T-helper 2 cell treated with Interferon-gamma antibody and Interleukin-4, amounts not matched to agents 100 ng/mL and 5 ng/mL, for 36 hours (primary cell): Measurements from ENCODE around the gene PLA2G4D. TPM values are rescaled to one million over a fixed set of nuclear protein-coding genes. Genes with fewer than 3 reads are reported as not detected.

Source experiments
- intact Hi-C: fragments of 100-400 bp; cut with micrococcal nuclease; formaldehyde crosslinking; loops from one replicate; pipeline ENCODE4 v1.15.1; 2023
- total RNA-seq: library from RNA; stranded (reverse); gene quantifications from 2 replicates; pipeline ENCODE4 v1.2.3, GENCODE V29; 2022

Gene PLA2G4D, protein sequence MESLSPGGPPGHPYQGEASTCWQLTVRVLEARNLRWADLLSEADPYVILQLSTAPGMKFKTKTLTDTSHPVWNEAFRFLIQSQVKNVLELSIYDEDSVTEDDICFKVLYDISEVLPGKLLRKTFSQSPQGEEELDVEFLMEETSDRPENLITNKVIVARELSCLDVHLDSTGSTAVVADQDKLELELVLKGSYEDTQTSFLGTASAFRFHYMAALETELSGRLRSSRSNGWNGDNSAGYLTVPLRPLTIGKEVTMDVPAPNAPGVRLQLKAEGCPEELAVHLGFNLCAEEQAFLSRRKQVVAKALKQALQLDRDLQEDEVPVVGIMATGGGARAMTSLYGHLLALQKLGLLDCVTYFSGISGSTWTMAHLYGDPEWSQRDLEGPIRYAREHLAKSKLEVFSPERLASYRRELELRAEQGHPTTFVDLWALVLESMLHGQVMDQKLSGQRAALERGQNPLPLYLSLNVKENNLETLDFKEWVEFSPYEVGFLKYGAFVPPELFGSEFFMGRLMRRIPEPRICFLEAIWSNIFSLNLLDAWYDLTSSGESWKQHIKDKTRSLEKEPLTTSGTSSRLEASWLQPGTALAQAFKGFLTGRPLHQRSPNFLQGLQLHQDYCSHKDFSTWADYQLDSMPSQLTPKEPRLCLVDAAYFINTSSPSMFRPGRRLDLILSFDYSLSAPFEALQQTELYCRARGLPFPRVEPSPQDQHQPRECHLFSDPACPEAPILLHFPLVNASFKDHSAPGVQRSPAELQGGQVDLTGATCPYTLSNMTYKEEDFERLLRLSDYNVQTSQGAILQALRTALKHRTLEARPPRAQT
- total RNA-seq = not detected in 2 replicates

- intact Hi-C loops = no loop called here
Measured at GRCh38 chr15:42094512-42094963, at the start of gene PLA2G4D. TSS of gene PLA2G4D (minus strand) at chr15:42094562. CDS start at chr15:42094459, 103 bp downstream.

GRCh38 chr15:42143356-42143755 is 49.0 kb upstream of the PLA2G4D start:
- intact Hi-C loops = no loop called here

- intact Hi-C loops = no loop called here
Measured at GRCh38 chr15:42141795-42142667, 47.7 kb upstream of the PLA2G4D start.

GRCh38 chr15:42141246-42141645 is 46.9 kb upstream of the PLA2G4D start:
- intact Hi-C loops = no loop called here

DNA sequence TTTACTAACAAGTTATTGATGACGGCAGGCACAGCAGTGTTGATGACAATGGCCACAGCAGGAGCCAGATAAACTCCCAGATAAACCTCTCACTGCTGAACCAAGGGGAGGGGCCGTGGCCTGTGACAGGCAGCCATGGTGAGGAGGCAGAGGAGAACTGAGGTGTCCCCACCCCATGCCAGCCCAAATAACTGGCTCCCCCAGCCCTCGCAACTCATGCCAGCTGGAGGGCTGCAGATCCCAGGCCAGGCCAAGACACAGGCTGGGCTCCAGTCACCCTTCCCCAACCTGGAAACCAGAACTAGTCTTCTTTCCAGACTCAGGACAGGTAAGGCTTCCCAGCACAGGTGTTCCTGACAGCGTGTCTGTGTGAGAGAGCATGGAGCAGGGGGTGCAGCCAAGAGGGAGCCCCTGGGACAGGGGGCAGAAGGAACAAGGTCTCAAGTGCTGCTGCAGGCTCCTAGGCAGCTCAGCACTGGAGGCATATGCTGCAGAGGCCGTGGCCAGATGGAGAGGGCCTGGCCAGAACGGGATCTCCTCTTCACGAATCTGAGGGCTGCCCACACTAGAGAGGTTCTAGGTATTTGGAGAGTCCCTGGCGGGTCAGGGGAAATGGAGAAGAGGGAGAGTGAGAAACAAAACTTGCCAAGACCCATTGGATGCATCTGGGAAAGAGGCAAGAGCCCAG is 46.2 kb upstream of the PLA2G4D start:
- intact Hi-C loops = no loop called here

GRCh38 chr15:42139596-42139995 is 45.2 kb upstream of the PLA2G4D start:
- intact Hi-C loops = no loop called here

GRCh38 chr15:42138968-42139386 is 44.6 kb upstream of the PLA2G4D start:
- intact Hi-C loops = no loop called here

DNA sequence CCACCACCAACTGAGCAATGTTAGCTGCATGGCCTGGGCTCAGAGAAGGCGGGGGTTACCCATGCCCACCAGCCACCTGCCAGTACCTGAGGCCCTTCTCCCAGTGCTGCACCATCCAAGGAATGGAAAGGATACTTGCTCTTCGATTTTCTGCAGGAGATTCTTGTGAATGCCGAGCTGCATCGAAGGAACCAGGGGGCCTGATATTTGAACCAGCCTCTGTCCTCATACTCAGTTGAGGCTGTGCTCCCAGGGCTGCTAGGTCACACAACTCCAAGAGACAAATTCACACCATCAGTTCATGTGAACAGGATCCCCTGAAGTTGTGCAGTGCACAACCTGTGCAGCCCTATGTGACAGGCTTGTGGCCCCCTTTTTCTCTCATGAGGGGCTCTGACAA is 44.0 kb upstream of the PLA2G4D start:
- intact Hi-C loops = no loop called here

GRCh38 chr15:42137461-42138261 is 43.3 kb upstream of the PLA2G4D start:
- intact Hi-C loops = no loop called here

DNA sequence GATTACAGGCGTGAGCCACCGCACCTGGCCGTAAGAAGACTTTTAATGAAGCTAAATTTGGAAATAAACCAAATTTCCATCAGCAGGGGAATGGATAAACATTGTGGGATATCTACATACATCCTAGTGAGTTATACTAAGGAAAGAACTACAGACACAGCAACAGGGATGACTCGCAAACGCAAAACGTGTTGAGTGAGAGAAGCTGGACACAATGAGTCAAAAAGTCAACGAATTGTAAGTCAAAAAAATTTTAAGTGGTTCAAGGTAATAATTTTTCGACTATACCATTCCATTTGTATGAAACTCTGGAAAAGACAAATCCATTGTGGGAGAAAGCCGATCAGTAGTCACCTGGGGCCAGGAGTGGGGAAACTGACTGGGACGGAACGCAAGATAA is 42.2 kb upstream of the PLA2G4D start:
- intact Hi-C loops = no loop called here

GRCh38 chr15:42135351-42135750 is 41.0 kb upstream of the PLA2G4D start:
- intact Hi-C loops = loop anchor here (2.0 kb wide), 1 partner anchor 147 kb away; no protein-coding TSS in a partner anchor

DNA sequence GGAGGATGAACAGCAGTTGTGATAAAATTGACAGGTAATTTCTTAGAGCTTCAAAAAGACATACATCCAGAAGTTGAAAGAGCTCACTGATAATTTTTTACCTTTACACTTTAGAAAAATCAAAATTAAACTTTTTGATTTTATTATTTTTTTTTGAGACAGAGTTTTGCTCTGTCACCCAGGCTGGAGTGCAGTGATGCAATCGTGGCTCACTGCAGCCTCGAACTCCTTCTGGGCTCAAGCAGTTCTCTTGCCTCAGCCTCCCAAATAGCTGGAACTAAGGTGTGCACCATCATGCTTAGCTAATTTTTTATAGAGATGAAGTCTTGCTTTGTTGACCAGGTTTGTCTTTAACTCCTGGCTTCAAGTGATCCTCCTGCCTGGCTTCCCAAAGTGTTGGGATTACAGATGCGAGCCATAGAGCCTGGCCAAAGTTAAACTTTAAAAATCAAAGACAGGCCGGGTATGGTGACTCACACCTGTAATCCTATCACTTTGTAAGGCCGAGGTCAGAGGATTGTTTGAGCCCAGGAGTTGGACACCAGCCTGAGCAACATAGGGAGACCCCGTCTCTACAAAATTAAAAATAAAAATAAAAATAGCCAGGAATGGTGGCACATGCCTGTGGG is 40.4 kb upstream of the PLA2G4D start:
- intact Hi-C loops = loop anchor here (2.0 to 5.0 kb wide), 2 partner anchors 67 to 146 kb away; no protein-coding TSS in a partner anchor

DNA sequence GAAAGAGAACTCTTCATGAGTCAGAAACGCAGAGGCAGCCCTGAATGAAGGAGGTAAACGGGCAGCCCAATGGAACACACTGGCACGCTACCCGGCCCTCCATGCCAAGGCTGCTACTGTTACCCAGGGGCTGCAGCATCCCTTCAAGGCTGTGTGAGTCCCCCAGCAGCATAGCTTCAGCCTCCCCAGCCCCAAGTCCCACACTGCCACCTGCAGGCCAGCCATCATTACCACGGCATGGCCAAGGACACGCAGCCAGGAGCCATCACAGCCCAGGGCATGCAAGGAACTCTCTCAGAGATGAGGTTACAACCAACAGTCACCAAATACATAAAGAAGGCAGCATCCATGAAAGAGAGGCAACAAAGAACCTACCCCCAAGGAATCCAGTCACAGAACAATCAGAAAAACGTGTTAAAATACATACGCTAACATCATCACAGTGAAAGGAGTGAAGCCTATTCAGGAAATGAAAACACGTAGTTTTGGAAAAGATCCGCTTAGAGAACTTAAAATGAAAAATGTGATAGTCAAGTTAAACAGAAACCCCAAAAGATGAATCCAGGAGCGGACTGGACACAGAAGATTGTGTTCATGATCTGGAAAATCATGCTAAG is 39.6 kb upstream of the PLA2G4D start:
- intact Hi-C loops = loop anchor here (2.0 to 5.0 kb wide), 2 partner anchors 67 to 145 kb away; no protein-coding TSS in a partner anchor

DNA sequence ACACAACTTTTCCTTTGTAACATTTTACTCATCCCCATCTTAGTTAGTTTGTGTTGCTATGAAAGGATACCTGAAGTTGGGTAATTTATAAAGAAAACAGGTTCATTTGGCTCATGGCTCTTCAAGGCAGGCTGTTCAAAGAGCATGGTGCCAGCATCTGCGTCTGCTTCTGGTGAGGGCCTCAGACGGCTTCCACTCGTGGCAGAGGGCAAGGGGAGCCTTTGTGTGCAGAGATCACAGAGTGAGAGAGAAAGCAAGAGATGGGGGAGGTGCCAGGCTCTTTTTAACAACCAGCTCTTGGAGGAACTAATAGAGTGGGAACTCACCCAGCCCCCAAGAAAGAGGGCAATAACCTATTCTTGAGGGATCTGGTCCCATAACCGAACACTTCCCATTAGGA is 39.0 kb upstream of the PLA2G4D start:
- intact Hi-C loops = loop anchor here (5.0 kb wide), 1 partner anchor 66 kb away; no protein-coding TSS in a partner anchor

- intact Hi-C loops = loop anchor here (5.0 kb wide), 1 partner anchor 65 kb away; no protein-coding TSS in a partner anchor
Measured at GRCh38 chr15:42131826-42132806, 37.8 kb upstream of the PLA2G4D start.

DNA sequence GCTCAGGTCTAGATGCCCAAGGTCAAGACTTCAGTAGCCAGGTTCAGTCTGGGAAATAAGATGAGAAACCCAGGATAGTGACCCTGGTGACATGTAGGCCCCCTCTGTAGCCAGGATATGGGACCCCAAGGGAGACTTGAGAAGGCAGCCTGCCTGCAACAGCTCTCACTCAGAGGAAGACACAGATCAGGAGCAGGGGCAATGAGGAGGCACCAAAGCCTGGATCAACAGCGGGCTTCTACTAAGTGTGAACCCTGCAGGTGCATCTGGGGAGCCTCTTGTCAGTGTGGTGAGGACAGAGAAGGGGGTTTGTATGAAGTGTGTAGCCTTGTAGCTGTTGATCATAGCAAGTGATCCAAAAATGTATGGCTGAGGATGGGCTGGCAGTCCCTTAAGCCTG is 36.6 kb upstream of the PLA2G4D start:
- intact Hi-C loops = loop anchor here (5.0 kb wide), 1 partner anchor 64 kb away; no protein-coding TSS in a partner anchor
